Activated naive CD4-positive, alpha-beta T cell treated with anti-CD3 and anti-CD28 coated beads, Interleukin-2, amount 50 U/mL, for 72 hours (primary cell): ENCODE measurements around the gene MLEC. TPM values are rescaled to one million over a fixed set of nuclear protein-coding genes. Genes with fewer than 3 reads are reported as not detected.
"Not testable (repeated sequence)": the region's sequence is repeated elsewhere in the genome, so short reads cannot be mapped to it uniquely, and the experiment has no call there.

Experiments
- ATAC-seq, 2 donors: fragments of 150-1000 bp; cut with Tn5 transposase; 2 replicates each; pipeline ENCODE4 v1.10.0; 2021; ENCODE audit warnings: mild to moderate bottlenecking in 2 of 2, moderate library complexity in 2 of 2
- DNase-seq, 2 donors: peaks; one replicate each; pipeline ENCODE4 v3.0.0; 2021 to 2022; ENCODE audit warnings: low spot score in 2 of 2
- H3K27ac Mint-ChIP-seq, 2 donors: one replicate each; pipeline ENCODE4 v1.8.0; 2022; ENCODE audit warnings: mild to moderate bottlenecking in 2 of 2, mixed read lengths in 2 of 2
- H3K36me3 Mint-ChIP-seq, 2 donors: one replicate each; pipeline ENCODE4 v1.8.0; 2022; ENCODE audit warnings: mixed read lengths in 2 of 2
- H3K9me3 Mint-ChIP-seq, 2 donors: one replicate each; pipeline ENCODE4 v1.8.0; 2022; ENCODE audit warnings: mixed read lengths in 2 of 2
- total RNA-seq, 2 donors: library from RNA; stranded (reverse); gene quantifications; one replicate each; pipeline ENCODE4 v1.2.3, GENCODE V29; 2022

MLEC gene
- total RNA-seq, 2 donors from 2014 or later: 51.0 to 89.9 TPM

- Mint-ChIP-seq H3K27ac (peak overlapping the region in 1 of 2 donors; percentile 82), H3K9me3 (no peaks in the 10 kb centered on the region), H3K36me3 (peaks cover 6 to 9% of the 10 kb centered on the region in 2 donors)
- no peak for DNase-seq
- no peak for ATAC-seq
Measured at GRCh38 chr12:120724720-120725119, 37.8 kb downstream of the MLEC start.

GRCh38 chr12:120725151-120725658 lies 38.3 kb downstream of the MLEC start:
- ATAC-seq: no peak
- no peaks in the 10 kb centered on the region for H3K9me3 Mint-ChIP-seq
- DNase-seq: no peak
- peaks cover 9 to 14% of the 10 kb centered on the region in 2 donors for H3K36me3 Mint-ChIP-seq
- H3K27ac Mint-ChIP-seq: peak overlapping the region in 1 of 2 donors; percentile 82

- peak; percentile 89 to 94 for DNase-seq
- peak; percentile 100 for ATAC-seq
- Mint-ChIP-seq H3K36me3 (peaks cover 15 to 19% of the 10 kb centered on the region in 2 donors), H3K9me3 (no peaks in the 10 kb centered on the region), H3K27ac (peak within 1 kb of the TSS; percentile 82 to 90)
Measured at GRCh38 chr12:120725659-120726509, 38.9 kb downstream of the MLEC start, which contains the start of gene ACADS. TSS of gene ACADS (plus strand) at chr12:120725826. CDS start at chr12:120725886, 60 bp downstream.

GRCh38 chr12:120726510-120726793 lies 39.5 kb downstream of the MLEC start:
- ATAC-seq (no peak), DNase-seq (no peak)
- Mint-ChIP-seq H3K27ac (peak overlapping the region in 1 of 2 donors; percentile 82), H3K9me3 (no peaks in the 10 kb centered on the region), H3K36me3 (peaks cover 15 to 19% of the 10 kb centered on the region in 2 donors)

GRCh38 chr12:120726961-120727360 lies 40.0 kb downstream of the MLEC start:
- ATAC-seq (no peak), DNase-seq (no peak)
- Mint-ChIP-seq H3K36me3 (peaks cover 15 to 19% of the 10 kb centered on the region in 2 donors), H3K27ac (no peak overlapping the region), H3K9me3 (no peaks in the 10 kb centered on the region)

- peaks cover 13 to 15% of the 10 kb centered on the region in 2 donors for H3K36me3 Mint-ChIP-seq
- not testable (repeated sequence) for H3K27ac Mint-ChIP-seq, DNase-seq, ATAC-seq, H3K9me3 Mint-ChIP-seq
Measured at GRCh38 chr12:120732198-120732597, 45.2 kb downstream of the MLEC start.

GRCh38 chr12:120733574-120733973 lies 46.6 kb downstream of the MLEC start:
- Mint-ChIP-seq H3K9me3 (no peaks in the 10 kb centered on the region), H3K36me3 (peaks cover 13 to 15% of the 10 kb centered on the region in 2 donors), H3K27ac (peak overlapping the region in 1 of 2 donors; percentile 14)
- ATAC-seq: no peak
- no peak for DNase-seq

GRCh38 chr12:120734210-120734609 lies 47.3 kb downstream of the MLEC start:
- DNase-seq (no peak), ATAC-seq (no peak)
- H3K36me3 Mint-ChIP-seq: peaks cover 13 to 15% of the 10 kb centered on the region in 2 donors

GRCh38 chr12:120735181-120735580 lies 48.2 kb downstream of the MLEC start:
- Mint-ChIP-seq H3K9me3 (no peaks in the 10 kb centered on the region), H3K27ac (peak overlapping the region in 1 of 2 donors; percentile 29), H3K36me3 (peaks cover 5 to 6% of the 10 kb centered on the region in 2 donors)
- ATAC-seq: no peak
- no peak for DNase-seq

More at GRCh38 chr12:120734210-120734609, 47.3 kb downstream of the MLEC start:
- no peaks in the 10 kb centered on the region for H3K9me3 Mint-ChIP-seq
- H3K27ac Mint-ChIP-seq: peak overlapping the region in 1 of 2 donors; percentile 14

- H3K36me3 Mint-ChIP-seq: no peaks in the 10 kb centered on the region
- no peak for DNase-seq
- H3K9me3 Mint-ChIP-seq: no peaks in the 10 kb centered on the region
- no peak for ATAC-seq
- no peak overlapping the region for H3K27ac Mint-ChIP-seq
Measured at GRCh38 chr12:120736404-120737331, 49.7 kb downstream of the MLEC start.

- Mint-ChIP-seq H3K9me3 (no peaks in the 10 kb centered on the region), H3K36me3 (no peaks in the 10 kb centered on the region), H3K27ac (no peak overlapping the region)
- ATAC-seq: no peak
- DNase-seq: no peak
Measured at GRCh38 chr12:120737557-120738251, 50.8 kb downstream of the MLEC start.

- DNase-seq: no peak
- no peaks in the 10 kb centered on the region for H3K9me3 Mint-ChIP-seq
- no peak overlapping the region for H3K27ac Mint-ChIP-seq
- ATAC-seq: no peak
- no peaks in the 10 kb centered on the region for H3K36me3 Mint-ChIP-seq
Measured at GRCh38 chr12:120738252-120739030, 51.5 kb downstream of the MLEC start.

GRCh38 chr12:120739031-120739762 lies 52.2 kb downstream of the MLEC start:
- ATAC-seq (no peak), DNase-seq (no peak)
- Mint-ChIP-seq H3K36me3 (no peaks in the 10 kb centered on the region), H3K27ac (no peak overlapping the region), H3K9me3 (no peaks in the 10 kb centered on the region)

GRCh38 chr12:120739821-120740613 lies 53.1 kb downstream of the MLEC start:
- ATAC-seq: no peak
- Mint-ChIP-seq H3K36me3 (no peaks in the 10 kb centered on the region), H3K9me3 (no peaks in the 10 kb centered on the region), H3K27ac (no peak overlapping the region)
- DNase-seq: no peak
